ENCODE results near the gene OR4E1. TPM values are rescaled to one million over a fixed set of nuclear protein-coding genes. Genes with fewer than 3 reads are reported as not detected.

OR4E1 gene
- total RNA-seq, 4 donors from 2014 or later = not detected

- Histone ChIP-seq H3K27me3 (peaks cover 2% of the 10 kb centered on the region), H3K27ac (no peak overlapping the region), H3K9me3 (peaks cover 0 to 7% (median 0%) of the 10 kb centered on the region in 3 donors), H3K4me3 (no peak overlapping the region), H3K4me1 (no peaks in the 10 kb centered on the region), H3K36me3 (no peaks in the 10 kb centered on the region)
- TF ChIP-seq CTCF (IDR thresholded peaks at IDR 0.05) = peak in 3 of 4 experiments; percentile 31 to 64 (median 48)
- no peak for TF ChIP-seq POLR2AphosphoS5 (IDR thresholded peaks at IDR 0.05)
- no peak for TF ChIP-seq EP300 (IDR thresholded peaks at IDR 0.05)
- TF ChIP-seq POLR2A (IDR thresholded peaks at IDR 0.05) = no peak
- 19 to 31% methylated on average over 3 of the region's 3 CpGs for WGBS, 2 donors (ENCODE audit: low coverage in 1 of 2)
- no peak for ATAC-seq
These were observed 37.8 kb upstream of the OR4E1 start for GRCh38 chr14:21711360-21711961.

GRCh38 chr14:21704338-21704737, 30.7 kb upstream of the OR4E1 start:
- H3K27me3 ChIP-seq = no peaks in the 10 kb centered on the region
- no peak overlapping the region for H3K27ac ChIP-seq
- no peak overlapping the region for H3K4me3 ChIP-seq
- peaks cover 0 to 20% (median 0%) of the 10 kb centered on the region in 3 donors for H3K9me3 ChIP-seq
- no peaks in the 10 kb centered on the region for H3K36me3 ChIP-seq
- no peak for TF ChIP-seq POLR2AphosphoS5 (IDR thresholded peaks at IDR 0.05)
- no peak for TF ChIP-seq EP300 (IDR thresholded peaks at IDR 0.05)
- no peak for TF ChIP-seq CTCF (IDR thresholded peaks at IDR 0.05)
- no peak for TF ChIP-seq POLR2A (IDR thresholded peaks at IDR 0.05)
- H3K4me1 ChIP-seq = no peaks in the 10 kb centered on the region
- no peak for ATAC-seq

GRCh38 chr14:21703357-21704326, 30.0 kb upstream of the OR4E1 start:
- no peaks in the 10 kb centered on the region for H3K4me1 ChIP-seq
- H3K9me3 ChIP-seq = peaks cover 0 to 20% (median 0%) of the 10 kb centered on the region in 3 donors
- no peak overlapping the region for H3K27ac ChIP-seq
- no peak for ATAC-seq
- no peaks in the 10 kb centered on the region for H3K36me3 ChIP-seq
- TF ChIP-seq POLR2A (IDR thresholded peaks at IDR 0.05) (no peak), CTCF (IDR thresholded peaks at IDR 0.05) (no peak), POLR2AphosphoS5 (IDR thresholded peaks at IDR 0.05) (no peak), EP300 (IDR thresholded peaks at IDR 0.05) (no peak)
- H3K27me3 ChIP-seq = no peaks in the 10 kb centered on the region
- no peak overlapping the region for H3K4me3 ChIP-seq
- WGBS, 2 donors (ENCODE audit: low coverage in 1 of 2) = 33% methylated on average over 2 of the region's 2 CpGs; no CpG with 5 or more reads in 1 of the 2 donors

- WGBS, 2 donors (ENCODE audit: low coverage in 1 of 2) = 45 to 76% methylated on average over 2 of the region's 2 CpGs
- H3K4me3 ChIP-seq = no peak overlapping the region
- no peaks in the 10 kb centered on the region for H3K36me3 ChIP-seq
- H3K27ac ChIP-seq = no peak overlapping the region
- peaks cover 0 to 20% (median 0%) of the 10 kb centered on the region in 3 donors for H3K9me3 ChIP-seq
- no peaks in the 10 kb centered on the region for H3K4me1 ChIP-seq
- ATAC-seq = no peak
- no peaks in the 10 kb centered on the region for H3K27me3 ChIP-seq
- no peak for TF ChIP-seq EP300 (IDR thresholded peaks at IDR 0.05)
- no peak for TF ChIP-seq CTCF (IDR thresholded peaks at IDR 0.05)
- no peak for TF ChIP-seq POLR2AphosphoS5 (IDR thresholded peaks at IDR 0.05)
- TF ChIP-seq POLR2A (IDR thresholded peaks at IDR 0.05) = no peak
These were observed 28.7 kb upstream of the OR4E1 start for GRCh38 chr14:21702316-21702715.
